OCI-LY3 (cell line): Measurements from ENCODE around the gene DOCK2.

Experiments
- EZH2phosphoT487 ChIP-seq: fragments of 200-600 bp; shearing (Covaris generic); IDR thresholded peaks from 2 replicates; pipeline ENCODE4 v1.6.1; 2018; ENCODE audit warnings: antibody characterized with exemption, mixed run types, low read depth
- TF ChIP-seq, protein P1 (sequence below): fragments of 200-600, 300-600 bp; sonication (generic); IDR thresholded peaks from 2 replicates; pipeline ENCODE4 v1.5.1; 2014; ENCODE audit warnings: antibody characterized with exemption, low read length, low read depth

- no peak for TF ChIP-seq EZH2phosphoT487
- TF ChIP-seq, protein P1, sequence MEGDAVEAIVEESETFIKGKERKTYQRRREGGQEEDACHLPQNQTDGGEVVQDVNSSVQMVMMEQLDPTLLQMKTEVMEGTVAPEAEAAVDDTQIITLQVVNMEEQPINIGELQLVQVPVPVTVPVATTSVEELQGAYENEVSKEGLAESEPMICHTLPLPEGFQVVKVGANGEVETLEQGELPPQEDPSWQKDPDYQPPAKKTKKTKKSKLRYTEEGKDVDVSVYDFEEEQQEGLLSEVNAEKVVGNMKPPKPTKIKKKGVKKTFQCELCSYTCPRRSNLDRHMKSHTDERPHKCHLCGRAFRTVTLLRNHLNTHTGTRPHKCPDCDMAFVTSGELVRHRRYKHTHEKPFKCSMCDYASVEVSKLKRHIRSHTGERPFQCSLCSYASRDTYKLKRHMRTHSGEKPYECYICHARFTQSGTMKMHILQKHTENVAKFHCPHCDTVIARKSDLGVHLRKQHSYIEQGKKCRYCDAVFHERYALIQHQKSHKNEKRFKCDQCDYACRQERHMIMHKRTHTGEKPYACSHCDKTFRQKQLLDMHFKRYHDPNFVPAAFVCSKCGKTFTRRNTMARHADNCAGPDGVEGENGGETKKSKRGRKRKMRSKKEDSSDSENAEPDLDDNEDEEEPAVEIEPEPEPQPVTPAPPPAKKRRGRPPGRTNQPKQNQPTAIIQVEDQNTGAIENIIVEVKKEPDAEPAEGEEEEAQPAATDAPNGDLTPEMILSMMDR = no peak
Observed at GRCh38 chr5:170078931-170079330, 441.9 kb downstream of the DOCK2 start.
